H9 (cell line): ENCODE results near the gene PARP1. TPM values are rescaled to one million over a fixed set of nuclear protein-coding genes. Genes with fewer than 3 reads are reported as not detected.

Experiments used
- DNase-seq: peaks from one replicate; pipeline ENCODE4 v3.0.0-alpha.2; 2017
- H2AFZ ChIP-seq: one replicate; pipeline ENCODE4 v1.6.1; 2013; ENCODE audit warnings: mild to moderate bottlenecking, low read length, control low read depth, moderate library complexity
- H2AK5ac ChIP-seq: 2 replicates; pipeline ENCODE4 v1.6.1; 2013; ENCODE audit warnings: low read length, control low read depth, mixed read lengths; ENCODE audit not compliant: insufficient read length
- H2BK120ac ChIP-seq: one replicate; pipeline ENCODE4 v1.6.1; 2013; ENCODE audit warnings: low read depth, mild to moderate bottlenecking, low read length, control low read depth, inconsistent platforms; ENCODE audit not compliant: poor library complexity, severe bottlenecking
- H2BK12ac ChIP-seq: 2 replicates; pipeline ENCODE4 v1.6.1; 2013; ENCODE audit warnings: low read length, control low read depth, mixed read lengths, low read depth; ENCODE audit not compliant: insufficient read length
- H2BK15ac ChIP-seq: 2 replicates; pipeline ENCODE4 v1.6.1; 2013; ENCODE audit warnings: low read depth, low read length, control low read depth
- H2BK20ac ChIP-seq: one replicate; pipeline ENCODE4 v1.6.1; 2013; ENCODE audit warnings: low read depth, mild to moderate bottlenecking, low read length, control low read depth, inconsistent platforms; ENCODE audit not compliant: poor library complexity, severe bottlenecking
- H2BK5ac ChIP-seq: 2 replicates; pipeline ENCODE4 v1.6.1; 2013; ENCODE audit warnings: low read length, control low read depth, mixed read lengths; ENCODE audit not compliant: insufficient read length
- H3K14ac ChIP-seq: 2 replicates; pipeline ENCODE4 v1.6.1; 2013; ENCODE audit warnings: low read length, control low read depth; ENCODE audit not compliant: insufficient read depth
- H3K18ac ChIP-seq: 2 replicates; pipeline ENCODE4 v1.6.1; 2013; ENCODE audit warnings: low read depth, mild to moderate bottlenecking, mixed read lengths, low read length, control low read depth; ENCODE audit not compliant: insufficient read length
- H3K23ac ChIP-seq: 2 replicates; pipeline ENCODE4 v1.6.1; 2013; ENCODE audit warnings: low read length, control low read depth, mixed read lengths, low read depth; ENCODE audit not compliant: insufficient read length
- H3K23me2 ChIP-seq: 2 replicates; pipeline ENCODE4 v1.6.1; 2013; ENCODE audit warnings: low read depth, mild to moderate bottlenecking, mixed read lengths, low read length, control low read depth; ENCODE audit not compliant: insufficient read length, poor library complexity, severe bottlenecking
- H3K27ac ChIP-seq: 2 replicates; pipeline ENCODE4 v1.5.1; 2013; ENCODE audit warnings: low read length, control low read depth, mixed read lengths, low read depth; ENCODE audit not compliant: insufficient read length
- H3K27me3 ChIP-seq: 2 replicates; pipeline ENCODE4 v1.6.1; 2013; ENCODE audit warnings: low read length, control low read depth, inconsistent platforms; ENCODE audit not compliant: insufficient read depth
- H3K4ac ChIP-seq: 2 replicates; pipeline ENCODE4 v1.6.1; 2013; ENCODE audit warnings: low read depth, mild to moderate bottlenecking, control low read depth, inconsistent platforms, low read length, moderate library complexity
- H3K4me1 ChIP-seq: 2 replicates; pipeline ENCODE4 v1.6.1; 2013; ENCODE audit warnings: low read length, control low read depth, inconsistent platforms; ENCODE audit not compliant: insufficient read depth
- H3K4me2 ChIP-seq: 2 replicates; pipeline ENCODE4 v1.6.1; 2013; ENCODE audit warnings: low read length, control low read depth, mixed read lengths; ENCODE audit not compliant: insufficient read length, insufficient read depth
- H3K56ac ChIP-seq: 2 replicates; pipeline ENCODE4 v1.6.1; 2013; ENCODE audit warnings: low read depth, mild to moderate bottlenecking, mixed read lengths, low read length, control low read depth; ENCODE audit not compliant: insufficient read length
- H3K79me1 ChIP-seq: 2 replicates; pipeline ENCODE4 v1.6.1; 2013; ENCODE audit warnings: low read depth, mild to moderate bottlenecking, moderate library complexity, low read length, control low read depth, inconsistent platforms; ENCODE audit not compliant: insufficient read depth, poor library complexity, severe bottlenecking
- H3K79me2 ChIP-seq: 2 replicates; pipeline ENCODE4 v1.6.1; 2013; ENCODE audit warnings: low read length, control low read depth, inconsistent platforms; ENCODE audit not compliant: insufficient read depth
- H3K9ac ChIP-seq: 2 replicates; pipeline ENCODE4 v1.6.1; 2013; ENCODE audit warnings: low read length, control low read depth, mixed read lengths; ENCODE audit not compliant: insufficient read length; ENCODE audit errors: extremely low read depth
- H3K9me3 ChIP-seq: one replicate; pipeline ENCODE4 v1.6.1; 2013; ENCODE audit warnings: low read depth, low read length, inconsistent platforms; ENCODE audit not compliant: control insufficient read depth
- H3T11ph ChIP-seq: one replicate; pipeline ENCODE4 v1.6.1; 2013; ENCODE audit warnings: mild to moderate bottlenecking, low read length, control low read depth, inconsistent platforms
- H4K20me1 ChIP-seq: one replicate; pipeline ENCODE4 v1.6.1; 2013; ENCODE audit not compliant: control insufficient read depth, insufficient read length, insufficient read depth
- H4K5ac ChIP-seq: 2 replicates; pipeline ENCODE4 v1.6.1; 2013; ENCODE audit warnings: low read depth, mild to moderate bottlenecking, mixed read lengths, low read length, control low read depth; ENCODE audit not compliant: insufficient read length
- H4K8ac ChIP-seq: replicated peaks from 2 replicates; pipeline ENCODE4 v1.6.1; 2013; ENCODE audit warnings: low read length, control low read depth, mixed read lengths, low read depth; ENCODE audit not compliant: insufficient read length
- H4K91ac ChIP-seq: 2 replicates; pipeline ENCODE4 v1.6.1; 2013; ENCODE audit warnings: low read depth, mild to moderate bottlenecking, moderate library complexity, mixed read lengths, low read length, control low read depth; ENCODE audit not compliant: insufficient read length
- H3K27ac Mint-ChIP-seq, 3 experiments: 2 replicates in 2 of 3; 3 replicates in 1 of 3; pipeline ENCODE4 v1.8.0; 2020 to 2021; ENCODE audit warnings: mixed read lengths in 3 of 3, mild to moderate bottlenecking in 1 of 3, moderate library complexity in 1 of 3
- H3K27me3 Mint-ChIP-seq: 2 replicates; pipeline ENCODE4 v1.8.0; 2021; ENCODE audit warnings: low read depth, mild to moderate bottlenecking, moderate library complexity, mixed read lengths
- H3K36me3 Mint-ChIP-seq, 3 experiments: 2 replicates in 2 of 3; 3 replicates in 1 of 3; pipeline ENCODE4 v1.8.0; 2020 to 2021; ENCODE audit warnings: low read depth in 3 of 3, mixed read lengths in 3 of 3; ENCODE audit not compliant: insufficient read depth in 1 of 3
- H3K4me1 Mint-ChIP-seq, 2 experiments: 2 replicates each; pipeline ENCODE4 v1.8.0; 2020; ENCODE audit warnings: mixed read lengths in 2 of 2
- H3K4me3 Mint-ChIP-seq, 2 experiments: 2 replicates in 1 of 2; 3 replicates in 1 of 2; pipeline ENCODE4 v1.8.0; 2020 to 2021; ENCODE audit warnings: mild to moderate bottlenecking in 2 of 2, mixed read lengths in 2 of 2, moderate library complexity in 1 of 2
- H3K9me3 Mint-ChIP-seq, 2 experiments: 2 replicates in 1 of 2; 3 replicates in 1 of 2; pipeline ENCODE4 v1.8.0; 2020; ENCODE audit warnings: mild to moderate bottlenecking in 2 of 2, mixed read lengths in 2 of 2, moderate library complexity in 1 of 2
- CTCF ChIP-seq: fragments of 200-600 bp; sonication (generic); conservative IDR thresholded peaks from 3 replicates; pipeline ENCODE4 v1.8.0; 2021; ENCODE audit warnings: antibody characterized with exemption, mild to moderate bottlenecking
- WGBS: extraction: QIAGEN DNeasy Blood & Tissue Kit; methylation state at CpG from one replicate; pipeline ENCODE4 v1.1.7; 2013; ENCODE audit warnings: missing lambda C conversion rate, low lambda C conversion rate, mixed read lengths; ENCODE audit not compliant: insufficient read length; ENCODE audit errors: extremely low coverage; 5-methylcytosine and 5-hydroxymethylcytosine counted together
- total RNA-seq: library from RNA; stranded (reverse); gene quantifications from 2 replicates; pipeline ENCODE4 v1.2.1, GENCODE V29; 2021

The PARP1 gene
- total RNA-seq, 1 experiment from 2014 or later = 337 TPM

GRCh38 chr1:226350519-226350865 lies 57.4 kb downstream of the PARP1 start:
- Histone ChIP-seq H3K23ac (no peak overlapping the region), H3K27ac (no peak overlapping the region), H3K9me3 (no peaks in the 10 kb centered on the region), H3K4ac (no peak overlapping the region), H4K20me1 (no peaks in the 10 kb centered on the region), H2BK20ac (no peak overlapping the region), H4K8ac (no peak overlapping the region), H3K9ac (no peak overlapping the region), H3T11ph (no peak overlapping the region), H3K4me2 (no peak overlapping the region), H2BK15ac (no peak overlapping the region), H3K56ac (no peak overlapping the region), H3K79me2 (no peaks in the 10 kb centered on the region), H2BK5ac (no peak overlapping the region), H3K23me2 (no peaks in the 10 kb centered on the region), H3K18ac (no peak overlapping the region), H4K91ac (no peak overlapping the region), H2BK120ac (no peak overlapping the region), H2BK12ac (no peak overlapping the region), H2AFZ (no peak overlapping the region), H4K5ac (no peak overlapping the region), H3K4me1 (no peaks in the 10 kb centered on the region; the same call in 1 of the 2 replicates), H2AK5ac (no peak overlapping the region), H3K14ac (no peak overlapping the region; the same call in 1 of the 2 replicates), H3K27me3 (no peaks in the 10 kb centered on the region), H3K79me1 (no peaks in the 10 kb centered on the region)
- Mint-ChIP-seq H3K27me3 (no peaks in the 10 kb centered on the region), H3K4me3 (no peak overlapping the region), H3K27ac (no peak overlapping the region; a peak in 1 of 7 replicates), H3K36me3 (peaks cover 0 to 4% (median 2%) of the 10 kb centered on the region in 3 experiments; a peak in 3 of 7 replicates), H3K9me3 (no peaks in the 10 kb centered on the region), H3K4me1 (peaks cover 7 to 12% of the 10 kb centered on the region in 2 experiments; a peak in 3 of 4 replicates)
- DNase-seq = no peak
- no peak for TF ChIP-seq CTCF
- no CpG with 5 or more reads among the region's 9 CpGs for WGBS
